Measurements from ENCODE around the gene C3orf52. TPM values are rescaled to one million over a fixed set of nuclear protein-coding genes. Genes with fewer than 3 reads are reported as not detected.

The C3orf52 gene
- polyA plus RNA-seq, 1 donor from 2014 or later = 0.21 TPM

DNA sequence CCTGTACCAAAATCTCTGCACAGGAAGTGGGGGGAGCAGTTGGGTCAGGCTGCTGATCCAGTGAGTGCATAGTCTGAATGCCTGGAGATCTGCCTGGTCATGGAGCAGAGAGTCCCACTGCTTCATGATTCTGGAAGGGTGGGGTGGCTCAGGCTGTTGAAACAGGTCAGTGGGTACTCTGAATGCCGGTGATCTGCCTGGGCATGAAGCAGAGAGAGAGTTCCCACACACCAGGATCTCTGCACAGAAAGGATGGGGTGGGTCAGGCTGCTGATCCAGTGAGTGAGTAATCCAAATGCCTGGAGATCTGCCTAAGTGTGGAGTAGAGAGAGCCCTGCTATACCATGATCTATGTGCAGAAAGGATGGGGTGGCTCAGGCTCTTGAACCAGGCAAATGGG lies 62.9 kb downstream of the C3orf52 start:
- Histone ChIP-seq H3K9ac (ENCODE audit: low read length) (no peak overlapping the region), H4K20me1 (ENCODE audit: insufficient read depth) (no peaks in the 10 kb centered on the region), H2AFZ (ENCODE audit: low read depth, low read length) (no peak overlapping the region), H3K79me2 (replicated peaks; ENCODE audit: insufficient read depth, low read length) (no peaks in the 10 kb centered on the region), H3F3A (ENCODE audit: insufficient read depth, low read length, poor library complexity, severe bottlenecking) (no peaks in the 10 kb centered on the region), H3K4me2 (ENCODE audit: low read length) (no peak overlapping the region), H3K36me3 (ENCODE audit: insufficient read depth, low read length) (no peaks in the 10 kb centered on the region), H3K4me3 (ENCODE audit: low read length) (no peak overlapping the region), H3K27me3 (ENCODE audit: insufficient read depth, low read depth, low read length) (no peaks in the 10 kb centered on the region), H3K9me2 (ENCODE audit: insufficient read depth, low read length) (no peaks in the 10 kb centered on the region), H3K27ac (ENCODE audit: low read length) (no peak overlapping the region), H3K9me3 (ENCODE audit: low read length) (no peaks in the 10 kb centered on the region)
- TF ChIP-seq EZH2 (IDR thresholded peaks at IDR 0.05; ENCODE audit: borderline replicate concordance, insufficient read depth, low read length, poor library complexity, severe bottlenecking) (no peak), MXI1 (conservative IDR thresholded peaks at IDR 0.05; ENCODE audit: poor library complexity, severe bottlenecking) (no peak), EP300 (conservative IDR thresholded peaks at IDR 0.05; ENCODE audit: poor library complexity, severe bottlenecking) (no peak), TAF1 (IDR thresholded peaks at IDR 0.05; ENCODE audit: low read depth) (no peak), SMC3 (conservative IDR thresholded peaks at IDR 0.05; ENCODE audit: poor library complexity) (no peak), REST (IDR thresholded peaks at IDR 0.05; ENCODE audit: borderline replicate concordance) (no peak), CTCF (IDR thresholded peaks at IDR 0.05; ENCODE audit: poor library complexity, severe bottlenecking) (no peak), POLR2AphosphoS5 (IDR thresholded peaks at IDR 0.05) (no peak), RAD21 (conservative IDR thresholded peaks at IDR 0.05) (no peak)

DNA sequence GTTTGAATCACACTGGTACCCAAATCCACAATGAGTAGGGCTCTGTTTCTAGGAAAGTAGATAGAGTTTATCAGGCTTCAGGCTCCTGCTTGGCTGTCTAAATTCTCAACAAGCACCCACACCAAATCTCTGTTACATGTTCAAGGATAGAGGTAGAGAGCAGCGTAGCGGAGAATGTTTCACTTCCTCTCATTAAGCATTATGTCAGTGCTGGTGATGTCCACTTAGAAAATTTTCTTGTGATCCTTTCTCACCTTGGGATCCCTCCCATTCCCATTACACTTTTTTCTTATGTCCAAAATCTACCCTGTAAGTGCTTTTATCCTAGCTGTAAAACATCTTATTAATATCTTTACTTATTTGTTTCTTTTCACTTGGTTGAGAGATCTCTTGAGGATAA lies 81.6 kb downstream of the C3orf52 start:
- no peaks in the 10 kb centered on the region for H3K27me3 ChIP-seq (ENCODE audit: insufficient read depth, low read depth, low read length)
- TF ChIP-seq TAF1 (IDR thresholded peaks at IDR 0.05; ENCODE audit: low read depth) = no peak
- TF ChIP-seq EZH2 (IDR thresholded peaks at IDR 0.05; ENCODE audit: borderline replicate concordance, insufficient read depth, low read length, poor library complexity, severe bottlenecking) = no peak
- no peak for TF ChIP-seq SMC3 (conservative IDR thresholded peaks at IDR 0.05; ENCODE audit: poor library complexity)
- H4K20me1 ChIP-seq (ENCODE audit: insufficient read depth) = no peaks in the 10 kb centered on the region
- no peak overlapping the region for H3K27ac ChIP-seq (ENCODE audit: low read length)
- H3K4me2 ChIP-seq (ENCODE audit: low read length) = no peak overlapping the region
- H3K4me3 ChIP-seq (ENCODE audit: low read length) = no peak overlapping the region
- no peaks in the 10 kb centered on the region for H3K36me3 ChIP-seq (ENCODE audit: insufficient read depth, low read length)
- H3K79me2 ChIP-seq (replicated peaks; ENCODE audit: insufficient read depth, low read length) = no peaks in the 10 kb centered on the region
- no peaks in the 10 kb centered on the region for H3K9me3 ChIP-seq (ENCODE audit: low read length)
- H2AFZ ChIP-seq (ENCODE audit: low read depth, low read length) = no peak overlapping the region
- H3F3A ChIP-seq (ENCODE audit: insufficient read depth, low read length, poor library complexity, severe bottlenecking) = no peaks in the 10 kb centered on the region
- no peaks in the 10 kb centered on the region for H3K9me2 ChIP-seq (ENCODE audit: insufficient read depth, low read length)
- no peak overlapping the region for H3K9ac ChIP-seq (ENCODE audit: low read length)

Small RNAs within 50 kb of the gene (small RNA-seq; reads per million reads assigned to genes)
- gene MIR567 = 0 reads per million in 3 experiments

Other genes starting within 250 kb of the C3orf52 start
- gene PHLDB2, start 227.1 kb upstream of the C3orf52 start, polyA plus RNA-seq = 1.4 and 2.4 TPM in 2 replicates
- gene ABHD10, start 107.4 kb upstream of the C3orf52 start, polyA plus RNA-seq = 82.4 and 84.7 TPM in 2 replicates
- 519 and 568 TPM in 2 replicates for gene TAGLN3, start 87.5 kb upstream of the C3orf52 start, polyA plus RNA-seq
- gene TMPRSS7, start 51.7 kb upstream of the C3orf52 start, polyA plus RNA-seq = 0.34 and 0.52 TPM in 2 replicates
- gene GCSAM, start 46.9 kb downstream of the C3orf52 start, polyA plus RNA-seq = not detected in 2 replicates
- not detected in 2 replicates for gene SLC9C1, start 207.8 kb downstream of the C3orf52 start, polyA plus RNA-seq
- 174 and 178 TPM in 2 replicates for gene CD200, start 246.8 kb downstream of the C3orf52 start, polyA plus RNA-seq